Stomach smooth muscle (tissue), 2 donors: ENCODE results near the gene TBRG4.

Experiments
- H3K27ac ChIP-seq: one replicate; pipeline ENCODE4 v1.7.0; 2013; ENCODE audit warnings: mild to moderate bottlenecking, low read length, inconsistent platforms
- H3K27me3 ChIP-seq, 2 donors: one replicate each; pipeline ENCODE4 v1.7.0; 2013; ENCODE audit warnings: low read length in 2 of 2; ENCODE audit not compliant: insufficient read depth in 2 of 2, control insufficient read depth in 1 of 2
- H3K36me3 ChIP-seq, 2 donors: one replicate each; pipeline ENCODE4 v1.7.0; 2013; ENCODE audit warnings: low read length in 2 of 2; ENCODE audit not compliant: control insufficient read depth in 2 of 2, insufficient read depth in 2 of 2
- H3K4me1 ChIP-seq: one replicate; pipeline ENCODE4 v1.7.0; 2013; ENCODE audit warnings: low read length; ENCODE audit not compliant: control insufficient read depth, insufficient read depth
- H3K4me3 ChIP-seq, 2 donors: one replicate each; pipeline ENCODE4 v1.7.0; 2013; ENCODE audit warnings: low read length in 2 of 2
- H3K9ac ChIP-seq, 2 donors: one replicate each; pipeline ENCODE4 v1.7.0; 2013; ENCODE audit warnings: low read length in 2 of 2, mild to moderate bottlenecking in 1 of 2
- H3K9me3 ChIP-seq, 2 donors: one replicate each; pipeline ENCODE4 v1.7.0; 2013; ENCODE audit warnings: low read length in 2 of 2; ENCODE audit not compliant: control insufficient read depth in 2 of 2
- donor health status: healthy.
- donor health status: Pancreatic carcinoma.

Gene TBRG4

DNA sequence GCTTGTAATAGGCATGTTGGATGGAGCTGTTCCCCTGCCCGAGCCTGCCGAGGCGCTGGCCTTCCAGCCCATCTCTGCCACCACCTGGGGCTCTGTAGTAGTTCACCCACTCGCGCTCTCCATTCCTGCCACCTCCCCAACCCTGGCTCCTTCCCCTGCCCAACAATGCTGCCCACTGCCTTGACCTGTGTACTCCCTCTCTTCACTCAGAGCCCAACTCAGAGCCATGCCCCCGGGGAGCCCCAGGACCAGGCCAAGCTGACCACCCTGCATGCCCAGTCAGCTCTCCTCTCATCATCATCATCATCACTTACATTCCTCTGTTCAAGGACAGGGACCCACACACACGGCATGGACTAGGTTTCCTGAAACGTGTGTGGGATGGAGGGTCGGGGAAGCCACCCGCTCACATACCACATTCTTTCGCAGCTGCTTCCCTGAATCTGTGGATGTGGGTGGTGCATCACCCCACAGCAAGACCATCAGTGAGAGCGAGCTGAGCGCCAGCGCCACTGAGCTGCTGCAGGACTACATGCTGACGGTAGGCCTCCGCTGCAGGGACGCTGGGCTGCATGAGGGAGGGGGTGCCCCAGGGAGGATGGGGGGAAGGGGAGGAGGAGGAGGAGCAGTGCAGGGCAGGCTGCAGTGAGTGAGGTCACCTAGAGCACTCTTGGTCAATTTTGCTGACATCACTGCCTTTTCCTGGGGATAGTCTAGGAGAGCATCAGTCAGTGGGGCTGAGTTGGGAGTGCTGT is 38.3 kb downstream of the TBRG4 start:
- H3K4me3 ChIP-seq, result no peak overlapping the region
- peaks cover 55 to 56% of the 10 kb centered on the region in 2 donors for H3K36me3 ChIP-seq
- H3K9ac ChIP-seq, result no peak overlapping the region

DNA sequence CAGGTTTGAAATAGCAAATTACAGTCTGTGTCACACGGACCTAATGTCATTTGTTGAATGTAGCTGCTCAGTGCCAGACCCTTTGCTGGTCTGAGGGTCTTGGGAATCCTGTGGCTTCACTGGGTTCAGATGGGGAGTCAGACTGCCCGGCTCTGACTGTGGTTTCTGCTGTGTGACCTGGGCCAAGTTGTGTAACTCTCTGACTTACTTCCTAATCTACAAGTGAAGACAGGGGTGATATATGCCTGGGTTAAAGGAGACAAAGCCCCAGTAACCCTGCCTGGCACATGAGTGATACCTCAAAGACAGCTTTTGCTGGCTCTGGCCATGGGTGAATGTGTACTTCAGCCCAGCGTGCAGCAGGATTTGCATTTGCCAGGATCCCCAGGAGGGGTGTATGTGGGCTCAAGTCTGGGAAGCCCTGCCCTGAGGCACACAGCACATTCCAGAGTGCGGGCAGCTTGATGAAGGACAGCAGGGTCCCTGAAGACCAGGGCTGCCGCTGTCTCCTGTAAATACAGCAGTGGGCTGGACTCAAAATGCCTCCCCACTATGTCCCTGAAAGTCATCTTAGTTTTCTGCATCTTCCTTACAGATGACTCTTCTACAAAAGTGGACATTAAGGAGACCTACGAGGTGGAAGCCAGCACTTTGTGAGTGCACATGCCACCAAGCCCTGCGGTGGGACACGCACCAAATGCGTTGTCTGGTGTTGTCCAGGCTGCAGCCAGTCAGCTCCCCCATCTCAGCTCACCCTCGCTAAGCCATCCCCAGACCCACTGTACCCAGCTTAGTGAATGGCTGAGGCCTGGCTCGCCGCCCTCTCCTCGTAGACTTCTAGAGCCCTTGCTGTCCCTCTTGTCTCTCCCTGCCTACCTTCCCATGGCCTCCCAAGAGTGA is 39.1 kb downstream of the TBRG4 start:
- H3K36me3 ChIP-seq, result peaks cover 52 to 53% of the 10 kb centered on the region in 2 donors
- H3K27me3 ChIP-seq, result no peaks in the 10 kb centered on the region
- no peak overlapping the region for H3K4me3 ChIP-seq
- no peak overlapping the region for H3K9ac ChIP-seq
- no peaks in the 10 kb centered on the region for H3K9me3 ChIP-seq
- H3K27ac ChIP-seq, result no peak overlapping the region
- H3K4me1 ChIP-seq, result no peaks in the 10 kb centered on the region

More for the DNA sequence above, 38.3 kb downstream of the TBRG4 start:
- no peaks in the 10 kb centered on the region for H3K4me1 ChIP-seq
- no peaks in the 10 kb centered on the region for H3K9me3 ChIP-seq
- no peaks in the 10 kb centered on the region for H3K27me3 ChIP-seq
- H3K27ac ChIP-seq, result no peak overlapping the region

- Histone ChIP-seq H3K36me3 (peaks cover 48 to 50% of the 10 kb centered on the region in 2 donors), H3K27ac (no peak overlapping the region), H3K9ac (no peak overlapping the region), H3K9me3 (no peaks in the 10 kb centered on the region), H3K4me1 (no peaks in the 10 kb centered on the region), H3K4me3 (no peak overlapping the region), H3K27me3 (no peaks in the 10 kb centered on the region)
Observed at GRCh38 chr7:45071528-45071927, 40.0 kb downstream of the TBRG4 start.

GRCh38 chr7:45070254-45070642 is 41.2 kb downstream of the TBRG4 start:
- peaks cover 42 to 43% of the 10 kb centered on the region in 2 donors for H3K36me3 ChIP-seq

GRCh38 chr7:45069444-45070253 is 41.8 kb downstream of the TBRG4 start:
- no peaks in the 10 kb centered on the region for H3K27me3 ChIP-seq
- no peak overlapping the region for H3K4me3 ChIP-seq
- no peaks in the 10 kb centered on the region for H3K9me3 ChIP-seq
- no peak overlapping the region for H3K9ac ChIP-seq
- H3K27ac ChIP-seq, result no peak overlapping the region
- H3K4me1 ChIP-seq, result no peaks in the 10 kb centered on the region
- peaks cover 37 to 45% of the 10 kb centered on the region in 2 donors for H3K36me3 ChIP-seq

More at GRCh38 chr7:45070254-45070642, 41.2 kb downstream of the TBRG4 start:
- H3K4me1 ChIP-seq, result no peaks in the 10 kb centered on the region
- H3K9me3 ChIP-seq, result no peaks in the 10 kb centered on the region
- H3K27me3 ChIP-seq, result no peaks in the 10 kb centered on the region
- H3K27ac ChIP-seq, result no peak overlapping the region
- no peak overlapping the region for H3K4me3 ChIP-seq
- H3K9ac ChIP-seq, result no peak overlapping the region

GRCh38 chr7:45068236-45069023 is 43.1 kb downstream of the TBRG4 start:
- Histone ChIP-seq H3K9me3 (no peaks in the 10 kb centered on the region), H3K4me1 (no peaks in the 10 kb centered on the region), H3K27ac (no peak overlapping the region), H3K36me3 (peaks cover 30 to 42% of the 10 kb centered on the region in 2 donors), H3K27me3 (no peaks in the 10 kb centered on the region), H3K9ac (no peak overlapping the region), H3K4me3 (no peak overlapping the region)

GRCh38 chr7:45067582-45067981 is 43.9 kb downstream of the TBRG4 start:
- Histone ChIP-seq H3K4me3 (no peak overlapping the region), H3K4me1 (no peaks in the 10 kb centered on the region), H3K36me3 (peaks cover 22 to 38% of the 10 kb centered on the region in 2 donors), H3K9ac (no peak overlapping the region), H3K27ac (no peak overlapping the region), H3K9me3 (no peaks in the 10 kb centered on the region), H3K27me3 (no peaks in the 10 kb centered on the region)

GRCh38 chr7:45066409-45066808 is 45.1 kb downstream of the TBRG4 start:
- Histone ChIP-seq H3K4me1 (no peaks in the 10 kb centered on the region), H3K9me3 (no peaks in the 10 kb centered on the region), H3K36me3 (peaks cover 17 to 32% of the 10 kb centered on the region in 2 donors), H3K27me3 (no peaks in the 10 kb centered on the region), H3K27ac (no peak overlapping the region), H3K4me3 (no peak overlapping the region), H3K9ac (no peak overlapping the region)

DNA sequence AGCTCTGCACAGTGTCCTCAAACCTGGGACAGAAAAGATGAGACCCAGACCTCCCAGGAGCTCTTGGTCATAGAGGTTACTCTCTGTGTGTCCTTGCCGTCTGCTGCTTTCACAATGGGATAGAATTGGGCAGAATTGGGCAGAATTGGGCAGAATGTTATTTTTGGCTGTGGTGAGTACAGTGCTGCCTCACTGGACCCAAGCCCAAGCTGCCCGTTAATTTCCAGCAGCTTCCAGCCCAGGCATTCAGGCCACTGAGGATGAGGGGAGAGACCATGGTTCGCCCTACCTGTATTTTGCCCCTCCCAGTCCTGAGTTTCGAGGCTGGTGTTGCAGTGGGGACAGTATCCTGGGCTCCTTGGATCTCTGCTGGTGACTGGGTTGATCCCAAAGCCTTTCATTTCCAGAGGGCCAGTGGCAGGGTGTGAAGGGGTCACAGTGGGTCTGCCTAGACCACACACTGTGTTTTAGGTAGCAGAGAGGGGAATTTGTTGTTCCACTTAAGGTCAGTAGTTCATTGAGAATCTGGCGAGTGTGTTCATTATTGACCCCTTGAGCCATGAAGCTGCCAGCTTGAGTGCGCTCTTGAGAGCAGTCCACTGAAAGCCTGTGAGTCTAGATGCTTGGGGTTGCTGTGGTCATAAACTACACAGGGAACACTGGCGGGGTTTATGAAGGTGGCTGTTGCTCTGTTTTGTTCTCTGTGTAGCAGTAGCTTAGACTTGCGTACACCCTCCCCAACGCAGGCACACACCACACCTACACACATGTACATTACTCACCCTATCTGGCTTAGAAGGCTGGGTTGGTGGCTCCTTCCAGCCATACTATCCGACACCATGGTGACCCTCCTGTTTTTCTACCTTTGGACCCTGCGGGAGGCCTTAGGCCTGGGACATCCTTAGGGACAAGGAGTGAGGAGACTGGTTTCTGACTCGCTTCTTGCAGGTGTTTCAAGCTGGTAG is 46.2 kb downstream of the TBRG4 start:
- Histone ChIP-seq H3K4me1 (no peaks in the 10 kb centered on the region), H3K4me3 (no peak overlapping the region), H3K9ac (no peak overlapping the region), H3K36me3 (peaks cover 14 to 31% of the 10 kb centered on the region in 2 donors), H3K9me3 (no peaks in the 10 kb centered on the region), H3K27ac (no peak overlapping the region), H3K27me3 (no peaks in the 10 kb centered on the region)
